ENCODE data around the gene PRDM7. TPM values are rescaled to one million over a fixed set of nuclear protein-coding genes. Genes with fewer than 3 reads are reported as not detected.

The PRDM7 gene
- total and polyA plus RNA-seq, 2 of the 8 experiments (the other 6 are each of a cell fraction or from before 2014, with no cell fraction given), result 0.02 TPM; not detected in 1

GRCh38 chr16:90012991-90013745 lies 64.0 kb downstream of the PRDM7 start:
- Histone ChIP-seq H3K18ac (ENCODE audit: extremely low read depth, low read length) (no peak overlapping the region), H3K79me2 (ENCODE audit: control insufficient read depth in 1 of 2, insufficient read depth in 2 of 2, low read length in 2 of 2) (peaks cover 0 to 12% of the 10 kb centered on the region in 2 experiments; a peak in 2 of 4 replicates), H4K5ac (ENCODE audit: insufficient read length, low read depth, low read length) (no peak overlapping the region), H3K14ac (ENCODE audit: insufficient read length) (no peak overlapping the region), H4K20me1 (replicated peaks in 1 of 2; ENCODE audit: control insufficient read depth in 1 of 2, insufficient read depth in 2 of 2, low read length in 2 of 2) (peaks cover 10 to 32% of the 10 kb centered on the region in 2 experiments), H3K9me3 (ENCODE audit: insufficient read depth in 2 of 2, low read depth in 1 of 2, low read length in 1 of 2) (no peaks in the 10 kb centered on the region), H3K23me2 (ENCODE audit: low read depth, low read length) (peaks cover under 1% of the 10 kb centered on the region; the same call in 1 of the 2 replicates), H3K36me3 (ENCODE audit: control insufficient read depth in 2 of 4, insufficient read depth in 4 of 4, low read length in 3 of 4) (peaks cover 0 to 6% (median 3%) of the 10 kb centered on the region in 4 experiments; a peak in 3 of 8 replicates), H3K79me1 (ENCODE audit: low read depth, low read length) (peaks cover 8% of the 10 kb centered on the region), H3K23ac (ENCODE audit: insufficient read length) (no peak overlapping the region), H2AK5ac (ENCODE audit: low read depth, low read length) (no peak overlapping the region), H3K27ac (ENCODE audit: low read depth, low read length) (no peak overlapping the region), H3K4me1 (replicated peaks in 1 of 4; ENCODE audit: control insufficient read depth in 3 of 4, insufficient read depth in 4 of 4, low read length in 3 of 4) (peaks cover 0 to 5% (median 1%) of the 10 kb centered on the region in 4 experiments; a peak in 3 of 7 replicates), H3K4me2 (ENCODE audit: insufficient read depth in 1 of 2, low read depth in 2 of 2, low read length in 2 of 2) (no peak overlapping the region), H2BK20ac (ENCODE audit: low read length) (no peak overlapping the region), H3K27me3 (replicated peaks in 1 of 4; ENCODE audit: control insufficient read depth in 3 of 4, extremely low read depth in 1 of 4, insufficient read depth in 3 of 4, low read length in 3 of 4) (no peaks in the 10 kb centered on the region; a peak in 2 of 7 replicates), H2BK5ac (ENCODE audit: low read depth, low read length) (no peak overlapping the region), H3K4ac (replicated peaks; ENCODE audit: insufficient read length, low read depth, low read length) (no peak overlapping the region), H2AFZ (ENCODE audit: low read length) (no peak overlapping the region), H2BK120ac (replicated peaks; ENCODE audit: low read depth, low read length) (no peak overlapping the region), H2BK12ac (ENCODE audit: low read depth, low read length) (no peak overlapping the region), H4K91ac (replicated peaks; ENCODE audit: insufficient read length, low read length) (no peak overlapping the region), H2BK15ac (ENCODE audit: low read length) (no peak overlapping the region), H3K9ac (replicated peaks in 1 of 4; ENCODE audit: extremely low read depth in 1 of 4, low read depth in 3 of 4, low read length in 3 of 4) (no peak overlapping the region), H4K8ac (ENCODE audit: extremely low read depth, insufficient read depth, low read length) (no peak overlapping the region), H3K56ac (replicated peaks; ENCODE audit: insufficient read length, low read depth, low read length) (no peak overlapping the region), H3K4me3 (ENCODE audit: extremely low read depth in 1 of 4, insufficient read depth in 2 of 4, low read depth in 3 of 4, low read length in 4 of 4) (no peak overlapping the region)
- 85% methylated on average over 11 of the region's 13 CpGs; no CpG with 5 or more reads in 1 of the 2 experiments for WGBS, 2 experiments (ENCODE audit: extremely low coverage in 1 of 2, insufficient coverage in 1 of 2, insufficient read length in 1 of 2, insufficient replicate concordance in 2 of 2, low coverage in 1 of 2, low lambda C conversion rate in 2 of 2, missing lambda C conversion rate in 1 of 2)
- DNase-seq (ENCODE audit: low read depth in 1 of 2, low spot score in 2 of 2) (no peak), FAIRE-seq (no peak)
- ChIA-PET POLR2A (ENCODE audit: partially characterized antibody) (interaction anchor here (0.6 to 12.1 kb wide), 3 partner anchors 8 to 47 kb away, joined by 3 to 81 read pairs (median 3); no protein-coding TSS in a partner anchor), CTCF (ENCODE audit: partially characterized antibody) (interaction anchor here (1.3 to 1.5 kb wide), 2 partner anchors 23 to 69 kb away, joined by 3 to 4 read pairs; no protein-coding TSS in a partner anchor)
- no peak for TF ChIP-seq SP2 (IDR thresholded peaks at IDR 0.05; ENCODE audit: low read length)

Measured in H1 (cell line).